Hematopoietic multipotent progenitor cell treated with erythropoietin and hydrocortisone succinate and interleukin-3 and kit ligand, for 17 days (in vitro differentiated cells): ENCODE measurements around the gene STPG4.
"Not testable (repeated sequence)": the region's sequence is repeated elsewhere in the genome, so short reads cannot be mapped to it uniquely, and the experiment has no call there.

Source experiments
- DNase-seq: peaks from one replicate; pipeline ENCODE4 v3.0.0-alpha.2; 2015; ENCODE audit warnings: low spot score

STPG4 gene

GRCh38 chr2:47155091-47155876, at the start of gene STPG4:
STPG4 (minus strand) TSS chr2:47155308; CDS start chr2:47155251, 57 bp downstream.
- no peak for DNase-seq

- no peak for DNase-seq
These were observed 49.6 kb upstream of the STPG4 start for GRCh38 chr2:47204691-47205090.

- no peak for DNase-seq
These were observed 48.9 kb upstream of the STPG4 start for GRCh38 chr2:47203995-47204394.

GRCh38 chr2:47201224-47201623, 46.1 kb upstream of the STPG4 start:
- no peak for DNase-seq

- no peak for DNase-seq
These were observed 43.9 kb upstream of the STPG4 start for GRCh38 chr2:47198985-47199451.

- no peak for DNase-seq
These were observed 41.4 kb upstream of the STPG4 start for GRCh38 chr2:47196499-47196898.

GRCh38 chr2:47196046-47196445, 40.9 kb upstream of the STPG4 start:
- DNase-seq, result no peak

- peak; percentile 21 for DNase-seq
These were observed 40.0 kb upstream of the STPG4 start for GRCh38 chr2:47195148-47195547.

- no peak for DNase-seq
These were observed 39.3 kb upstream of the STPG4 start for GRCh38 chr2:47194410-47194809.

GRCh38 chr2:47193607-47194006, 38.5 kb upstream of the STPG4 start:
- no peak for DNase-seq

- no peak for DNase-seq
These were observed 35.2 kb upstream of the STPG4 start for GRCh38 chr2:47190188-47190881.

GRCh38 chr2:47189635-47190034, 34.5 kb upstream of the STPG4 start:
- DNase-seq, result no peak

GRCh38 chr2:47187069-47187468, 32.0 kb upstream of the STPG4 start:
- DNase-seq, result no peak

GRCh38 chr2:47186351-47186750, 31.2 kb upstream of the STPG4 start:
- no peak for DNase-seq

- not testable (repeated sequence) for DNase-seq
These were observed 30.0 kb upstream of the STPG4 start for GRCh38 chr2:47185098-47185497.

- no peak for DNase-seq
These were observed 26.1 kb upstream of the STPG4 start for GRCh38 chr2:47181176-47181575.

GRCh38 chr2:47180531-47180930, 25.4 kb upstream of the STPG4 start:
- DNase-seq, result no peak

- no peak for DNase-seq
These were observed 24.3 kb upstream of the STPG4 start for GRCh38 chr2:47179388-47179787.

- DNase-seq, result no peak
These were observed 23.2 kb upstream of the STPG4 start for GRCh38 chr2:47178341-47178740.

- DNase-seq, result no peak
These were observed 22.0 kb upstream of the STPG4 start for GRCh38 chr2:47177043-47177565.

- DNase-seq, result peak; percentile 90
These were observed 19.7 kb upstream of the STPG4 start for GRCh38 chr2:47174733-47175361.

GRCh38 chr2:47173986-47174732, 19.1 kb upstream of the STPG4 start:
- peak; percentile 46 for DNase-seq
